Hypothalamus (tissue), 51 donors: ENCODE results near the gene DLG3.
"Not testable (repeated sequence)": the region's sequence is repeated elsewhere in the genome, so short reads cannot be mapped to it uniquely, and the experiment has no call there.

Experiments
- DNase-seq, 51 donors: peaks; one replicate each; lab custom pipeline; 2025; lab: John Stamatoyannopoulos, UW

The DLG3 gene

DNA sequence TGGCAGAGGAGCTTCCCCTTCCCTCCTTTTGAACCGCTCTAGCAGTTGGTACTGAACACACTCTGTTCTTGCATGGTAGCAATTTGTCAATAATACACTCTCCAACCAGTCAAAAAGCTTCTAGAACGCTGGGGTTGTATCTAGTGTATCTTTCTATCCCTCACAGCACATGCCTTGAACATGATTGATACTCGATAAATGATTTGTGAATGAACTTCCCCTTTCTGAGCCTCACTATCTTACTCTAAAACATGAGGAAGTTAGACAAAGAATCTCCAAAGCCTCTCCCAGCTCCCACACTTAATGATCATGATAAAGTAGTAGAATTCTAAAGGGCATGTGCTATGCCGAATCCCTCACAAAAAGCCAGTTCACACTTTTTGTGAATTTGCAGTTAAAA is 64.4 kb downstream of the DLG3 start:
- no peak for DNase-seq

DNA sequence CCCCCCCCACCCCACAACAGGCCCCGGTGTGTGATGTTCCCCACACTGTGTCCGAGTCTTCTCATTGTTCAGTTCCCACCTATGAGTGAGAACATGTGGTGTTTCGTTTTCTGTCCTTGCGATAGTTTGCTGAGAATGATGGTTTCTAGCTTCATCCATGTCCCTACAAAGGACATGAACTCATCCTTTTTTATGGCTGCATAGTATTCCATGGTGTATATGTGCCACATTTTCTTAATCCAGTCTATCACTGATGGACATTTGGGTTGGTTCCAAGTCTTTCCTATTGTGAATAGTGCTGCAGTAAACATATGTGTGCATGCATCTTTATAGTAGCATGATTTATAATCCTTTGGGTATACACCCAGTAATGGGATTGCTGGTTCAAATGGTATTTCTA is 70.6 kb downstream of the DLG3 start:
- not testable (repeated sequence) for DNase-seq

DNA sequence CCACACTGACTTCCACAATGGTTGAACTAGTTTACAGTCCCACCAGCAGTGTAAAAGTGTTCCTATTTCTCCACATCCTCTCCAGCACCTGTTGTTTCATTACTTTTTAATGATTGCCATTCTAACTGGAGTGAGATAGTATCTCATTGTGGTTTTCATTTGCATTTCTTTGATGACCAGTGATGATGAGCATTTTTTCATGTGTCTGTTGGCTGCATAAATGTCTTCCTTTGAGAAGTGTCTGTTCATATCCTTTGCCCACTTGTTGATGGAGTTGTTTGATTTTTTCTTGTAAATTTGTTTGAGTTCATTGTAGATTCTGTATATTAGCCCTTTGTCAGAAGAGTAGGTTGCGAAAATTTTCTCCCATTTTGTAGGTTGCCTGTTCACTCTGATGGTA is 71.1 kb downstream of the DLG3 start:
- DNase-seq, result not testable (repeated sequence)

DNA sequence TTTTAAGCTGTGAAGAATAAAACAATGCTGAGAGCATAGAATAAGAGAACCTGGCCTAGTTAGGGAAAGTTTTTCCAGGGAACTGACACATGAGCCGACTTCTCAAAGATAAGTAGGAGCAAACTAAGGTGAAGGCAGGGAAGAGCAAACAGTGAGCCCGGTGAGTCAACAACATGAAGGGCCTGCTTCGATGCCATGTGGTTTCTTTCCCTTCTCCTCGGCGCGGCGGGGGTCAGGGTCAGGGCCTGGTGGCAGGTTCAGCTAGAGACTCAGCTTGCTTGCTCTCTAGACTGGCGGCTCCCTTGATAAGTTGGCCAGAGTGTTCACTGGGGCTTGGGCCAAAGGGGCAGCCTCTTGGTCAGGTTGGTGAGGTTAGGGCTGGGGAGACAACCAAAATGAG is 81.1 kb downstream of the DLG3 start:
- no peak for DNase-seq

DNA sequence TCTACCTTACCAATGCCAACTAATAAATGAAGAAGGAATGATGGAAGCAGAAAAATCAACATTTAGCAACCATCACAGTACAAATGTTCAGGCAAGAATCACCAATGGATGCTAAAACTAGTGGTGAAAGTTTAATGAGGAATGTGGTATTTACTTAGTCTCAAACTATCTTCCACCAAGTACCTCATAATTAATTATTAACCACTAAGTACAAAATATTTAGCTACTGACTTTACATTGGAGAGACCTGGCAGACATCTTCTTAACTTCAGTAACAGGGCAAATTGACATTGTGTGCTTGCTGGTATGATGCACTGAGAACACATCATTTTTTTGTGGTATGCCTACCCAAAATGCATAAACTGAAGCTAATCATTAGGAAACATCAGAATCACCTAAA is 82.4 kb downstream of the DLG3 start:
- no peak for DNase-seq

DNA sequence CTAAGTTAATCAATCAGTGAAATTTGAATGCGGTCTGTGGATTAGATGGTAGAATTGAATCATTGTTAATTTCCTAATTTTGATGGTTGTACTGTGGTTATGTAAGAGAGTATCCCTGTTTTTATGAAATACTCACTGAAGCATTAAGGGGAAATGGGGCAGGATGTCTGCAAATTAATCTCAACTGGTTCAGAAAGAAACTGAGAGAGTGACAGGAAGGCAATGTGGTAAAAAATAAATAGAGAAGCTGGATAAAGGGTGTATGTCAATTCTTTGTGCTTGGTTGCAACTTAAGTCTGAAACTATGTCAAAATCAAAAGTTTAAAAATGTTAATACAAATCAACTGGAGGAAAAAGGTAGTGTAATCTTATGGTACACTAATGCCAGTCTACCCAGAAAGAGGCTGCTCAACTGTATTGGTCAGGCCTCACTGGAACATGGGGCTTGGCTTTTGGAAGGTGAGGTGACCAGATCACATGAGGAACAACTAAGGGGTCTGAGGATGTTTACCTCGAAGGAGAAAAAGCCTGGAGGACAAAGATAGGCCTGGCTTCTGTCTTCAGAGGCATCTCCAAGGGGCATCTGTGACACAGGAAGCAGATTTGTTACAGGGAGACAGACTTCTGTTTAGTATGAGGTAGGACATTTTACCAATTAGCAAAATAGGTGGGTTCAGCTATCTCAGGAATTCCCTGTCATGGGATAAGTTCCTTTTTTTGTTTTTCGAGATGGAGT is 83.1 kb downstream of the DLG3 start:
- no peak for DNase-seq

DNA sequence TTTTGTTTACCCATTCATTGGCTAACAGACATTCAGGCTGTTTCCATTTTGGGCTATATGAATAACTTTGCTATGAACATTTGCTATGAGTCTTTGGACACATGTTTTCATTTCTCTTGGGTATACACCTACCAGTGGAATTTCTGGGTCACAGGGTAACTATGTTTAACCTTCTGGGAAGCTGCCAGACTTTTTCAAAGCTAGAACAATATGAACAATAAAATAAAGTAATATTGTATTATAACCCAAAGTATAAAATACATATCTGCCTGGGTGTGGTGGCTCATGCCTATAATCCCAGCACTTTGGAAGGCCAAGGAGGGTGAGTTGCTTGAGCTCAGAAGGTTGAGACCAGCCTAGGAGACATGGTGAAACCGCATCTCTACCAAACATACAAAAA is 90.6 kb downstream of the DLG3 start:
- DNase-seq, result no peak

DNA sequence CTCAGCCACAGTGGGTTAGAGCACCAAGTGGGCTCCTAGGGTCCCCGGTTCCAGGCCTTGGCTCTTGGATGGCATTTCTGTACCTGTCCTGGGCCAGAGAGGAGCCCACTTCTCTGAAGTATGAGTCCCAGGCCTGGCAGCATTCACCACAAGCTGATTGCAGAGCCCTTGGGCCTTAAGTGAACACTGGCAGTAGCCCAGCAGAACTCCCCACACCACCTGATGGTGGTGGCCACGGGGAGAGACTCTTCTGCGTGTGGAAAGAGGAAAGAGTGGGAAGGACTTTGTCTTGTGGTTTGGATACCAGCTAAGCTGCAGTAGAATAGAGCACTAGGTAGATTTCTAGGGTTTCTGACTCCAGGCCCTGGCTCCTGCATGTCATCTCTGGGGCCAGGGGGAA is 104.8 kb downstream of the DLG3 start:
- DNase-seq, result no peak

DNA sequence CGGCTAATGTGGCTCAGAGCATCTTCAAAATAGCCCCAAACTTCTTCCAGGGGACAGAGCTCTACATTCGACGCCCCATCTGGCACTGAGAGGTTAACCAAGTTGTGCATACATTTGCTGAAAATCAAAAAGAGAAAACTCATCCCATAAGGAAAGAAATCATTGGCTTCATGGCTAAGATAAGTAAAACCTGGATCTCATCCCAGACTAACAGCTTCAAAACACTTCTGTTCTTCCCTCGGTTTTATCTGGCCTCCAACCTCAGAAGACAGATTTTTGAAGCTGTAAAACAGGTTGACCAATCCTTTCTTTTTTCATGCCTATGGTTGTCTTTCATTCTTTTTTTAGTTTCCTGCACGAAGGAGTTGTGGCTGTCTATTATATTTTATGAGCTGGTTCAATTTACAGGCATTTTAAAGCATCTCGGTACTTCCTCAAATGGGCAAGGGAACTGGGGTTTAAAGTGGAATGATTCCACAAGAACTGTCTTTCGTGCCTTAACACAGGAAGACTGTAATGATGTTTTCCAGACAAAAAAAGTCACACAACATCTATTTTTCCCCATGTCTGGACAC is 107.6 kb downstream of the DLG3 start:
- no peak for DNase-seq

DNA sequence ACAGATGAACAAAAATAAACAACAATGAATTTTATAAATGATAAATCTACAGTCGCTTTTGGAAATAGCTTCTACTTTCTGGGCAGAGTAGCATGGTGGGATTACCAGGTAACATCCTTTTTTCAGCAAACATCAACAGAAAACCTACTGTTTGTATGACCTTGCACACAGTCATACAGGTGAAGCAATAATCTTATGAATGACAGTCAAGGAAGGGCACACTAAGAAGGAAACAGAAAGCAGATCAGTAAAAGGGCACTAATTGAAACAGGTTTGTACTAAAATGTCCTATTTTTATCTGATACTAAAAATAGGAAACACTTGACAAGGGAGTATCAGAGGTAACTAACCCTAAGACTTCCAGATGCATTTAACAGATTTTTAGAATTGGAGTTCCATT is 108.9 kb downstream of the DLG3 start:
- DNase-seq, result no peak

DNA sequence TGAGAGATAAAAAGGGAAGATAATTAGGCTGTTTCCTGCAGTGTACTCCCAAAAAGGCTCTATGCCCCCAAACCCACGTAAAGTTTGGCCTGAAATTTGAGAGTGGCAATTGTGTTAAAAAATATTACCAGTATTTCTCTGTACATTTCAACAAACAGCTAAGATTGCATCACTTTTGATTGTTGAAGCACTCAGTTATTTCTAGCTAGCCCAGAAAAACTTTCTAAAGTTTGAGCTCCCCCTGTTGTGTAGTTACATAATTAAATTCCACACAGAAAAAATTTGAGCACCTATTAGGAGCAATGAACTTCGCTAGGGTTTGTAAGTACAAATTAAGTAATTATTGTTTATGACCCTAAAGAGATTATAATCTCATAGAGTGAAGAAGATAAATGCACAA is 109.4 kb downstream of the DLG3 start:
- no peak for DNase-seq

DNA sequence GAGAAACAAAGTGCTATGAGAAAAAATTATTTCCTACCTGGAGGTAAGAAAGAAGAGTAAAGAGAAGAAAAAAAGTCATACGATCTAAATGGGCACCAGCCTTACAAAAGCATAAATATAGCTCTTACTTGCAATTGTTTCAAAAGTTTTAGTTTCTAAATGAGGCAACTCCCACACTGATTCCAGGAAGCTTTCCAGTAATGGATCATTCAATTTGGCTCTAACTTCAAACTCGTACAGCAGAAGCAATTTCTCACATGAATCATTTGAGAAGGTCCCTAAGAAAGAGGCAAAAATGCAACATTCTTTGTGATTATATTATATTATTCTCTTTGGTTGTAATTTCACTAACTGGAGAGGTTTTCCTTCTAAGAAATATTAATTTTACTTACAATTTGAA is 109.9 kb downstream of the DLG3 start:
- DNase-seq, result no peak

DNA sequence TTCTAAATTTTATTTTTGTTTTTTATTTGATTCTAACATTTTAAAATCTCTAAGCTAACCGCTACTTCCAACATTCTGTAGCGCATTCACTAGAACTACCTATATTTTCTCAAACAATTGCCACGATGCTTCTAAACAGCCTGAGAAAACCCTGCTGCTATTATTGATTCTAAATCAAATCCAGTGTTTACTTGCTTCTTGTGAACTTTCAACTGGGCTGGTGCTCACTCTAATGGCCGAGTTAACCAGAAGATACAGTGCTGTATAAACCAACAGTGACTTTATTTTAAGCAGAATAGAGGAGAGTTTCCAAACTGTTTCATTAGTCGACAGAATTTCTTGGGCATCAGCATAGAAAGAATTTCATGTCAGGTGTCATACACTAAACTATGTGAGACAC is 110.3 kb downstream of the DLG3 start:
- DNase-seq, result no peak
